GM23338 (cell line): ENCODE data around the gene GLTP. TPM values are rescaled to one million over a fixed set of nuclear protein-coding genes. Genes with fewer than 3 reads are reported as not detected.

Experiments
- ATAC-seq: fragments of 200-7000 bp; cut with Tn5 transposase; 3 replicates; pipeline ENCODE4 v1.9.1; 2020
- DNase-seq: peaks from one replicate; pipeline ENCODE4 v3.0.0-alpha.2; 2015; ENCODE audit warnings: low spot score
- H2AFZ ChIP-seq: fragments of 200-600 bp; sonication (generic); 2 replicates; pipeline ENCODE4 v1.8.0; 2016; ENCODE audit warnings: antibody characterized with exemption, mild to moderate bottlenecking, moderate library complexity
- H3F3A ChIP-seq: fragments of 200-600 bp; sonication (generic); replicated peaks from 2 replicates; pipeline ENCODE4 v1.8.0; 2017; ENCODE audit warnings: antibody characterized with exemption, mixed run types, low read depth
- H3K27ac ChIP-seq: fragments of 200-600 bp; sonication (generic); 2 replicates; pipeline ENCODE4 v1.6.1; 2016; ENCODE audit warnings: low read depth
- H3K27me3 ChIP-seq: fragments of 200-600 bp; sonication (generic); 2 replicates; pipeline ENCODE4 v1.8.0; 2016; ENCODE audit warnings: mild to moderate bottlenecking, mixed run types, moderate library complexity; ENCODE audit not compliant: insufficient read depth
- H3K36me3 ChIP-seq: fragments of 200-600 bp; sonication (generic); 2 replicates; pipeline ENCODE4 v1.8.0; 2016; ENCODE audit warnings: mild to moderate bottlenecking; ENCODE audit not compliant: insufficient read depth
- H3K4me1 ChIP-seq: fragments of 200-600 bp; sonication (generic); 2 replicates; pipeline ENCODE4 v1.8.0; 2016; ENCODE audit warnings: mild to moderate bottlenecking, moderate library complexity; ENCODE audit not compliant: insufficient read depth
- H3K4me2 ChIP-seq: fragments of 200-600 bp; sonication (generic); 2 replicates; pipeline ENCODE4 v1.7.1; 2017; ENCODE audit warnings: mixed run types
- H3K4me3 ChIP-seq: fragments of 200-600 bp; sonication (generic); 2 replicates; pipeline ENCODE4 v1.6.1; 2016; ENCODE audit warnings: mixed run types
- H3K79me2 ChIP-seq: fragments of 200-600 bp; sonication (generic); replicated peaks from 2 replicates; pipeline ENCODE4 v1.8.0; 2017; ENCODE audit warnings: mild to moderate bottlenecking; ENCODE audit not compliant: insufficient read depth
- H3K9me2 ChIP-seq: fragments of 200-600 bp; sonication (generic); 2 replicates; pipeline ENCODE4 v1.8.0; 2017; ENCODE audit not compliant: insufficient read depth
- H4K20me1 ChIP-seq: fragments of 200-600 bp; sonication (generic); replicated peaks from 2 replicates; pipeline ENCODE4 v1.8.0; 2017; ENCODE audit warnings: mild to moderate bottlenecking; ENCODE audit not compliant: insufficient read depth
- H3K27ac Mint-ChIP-seq: 2 replicates; pipeline ENCODE4 v1.8.0; 2020; ENCODE audit warnings: inconsistent platforms, mild to moderate bottlenecking, moderate library complexity, mixed read lengths
- H3K27me3 Mint-ChIP-seq: 3 replicates; pipeline ENCODE4 v1.8.0; 2022; ENCODE audit warnings: low read depth, mild to moderate bottlenecking, moderate library complexity, mixed read lengths, inconsistent platforms; ENCODE audit not compliant: insufficient read depth, poor library complexity
- H3K36me3 Mint-ChIP-seq: 3 replicates; pipeline ENCODE4 v1.8.0; 2021; ENCODE audit warnings: low read depth, mild to moderate bottlenecking, inconsistent platforms, moderate library complexity, mixed read lengths
- H3K4me1 Mint-ChIP-seq: 3 replicates; pipeline ENCODE4 v1.8.0; 2020; ENCODE audit warnings: mild to moderate bottlenecking, inconsistent platforms, mixed read lengths
- H3K4me3 Mint-ChIP-seq: 3 replicates; pipeline ENCODE4 v1.8.0; 2021; ENCODE audit warnings: moderate library complexity, mild to moderate bottlenecking, inconsistent platforms, mixed read lengths
- H3K9me3 Mint-ChIP-seq: 3 replicates; pipeline ENCODE4 v1.8.0; 2020; ENCODE audit warnings: moderate library complexity, mild to moderate bottlenecking, inconsistent platforms, mixed read lengths
- CREB1 ChIP-seq: fragments of 250-450 bp; sonication (Bioruptor Pico); IDR thresholded peaks from 2 replicates; pipeline ENCODE4 v1.5.0; 2020; ENCODE audit warnings: low read depth, mild to moderate bottlenecking, moderate library complexity
- EZH2 ChIP-seq: fragments of 200-600 bp; sonication (generic); IDR thresholded peaks from one replicate; pipeline ENCODE4 v1.8.0; 2017; ENCODE audit warnings: antibody characterized with exemption, mild to moderate bottlenecking, low read depth; ENCODE audit not compliant: unreplicated experiment
- EZH2phosphoT487 ChIP-seq: fragments of 200-600 bp; sonication (generic); IDR thresholded peaks from one replicate; pipeline ENCODE4 v1.8.1; 2018; ENCODE audit warnings: antibody characterized with exemption; ENCODE audit not compliant: unreplicated experiment
- JUNB ChIP-seq: IDR thresholded peaks from one replicate; pipeline ENCODE4 v1.6.1; 2016; ENCODE audit warnings: antibody characterized with exemption; ENCODE audit not compliant: unreplicated experiment
- NANOG ChIP-seq: IDR thresholded peaks from 2 replicates; pipeline ENCODE4 v1.6.1; 2016; ENCODE audit warnings: antibody characterized with exemption, borderline replicate concordance
- POLR2AphosphoS5 ChIP-seq: IDR thresholded peaks from 2 replicates; pipeline ENCODE4 v1.6.1; 2016; ENCODE audit warnings: antibody characterized with exemption, low read depth
- REST ChIP-seq: IDR thresholded peaks from one replicate; pipeline ENCODE4 v1.6.1; 2018; ENCODE audit warnings: antibody characterized with exemption; ENCODE audit not compliant: unreplicated experiment
- STAT1 ChIP-seq: IDR thresholded peaks from one replicate; pipeline ENCODE4 v1.6.1; 2016; ENCODE audit warnings: antibody characterized with exemption; ENCODE audit not compliant: unreplicated experiment
- ZNF114 ChIP-seq: fragments of 250-450 bp; sonication (Bioruptor Pico); IDR thresholded peaks from 2 replicates; pipeline ENCODE4 v1.5.0; 2020; ENCODE audit warnings: mild to moderate bottlenecking, moderate library complexity
- ZNF331 ChIP-seq: fragments of 250-450 bp; sonication (Bioruptor Pico); IDR thresholded peaks from 2 replicates; pipeline ENCODE4 v1.5.0; 2020; ENCODE audit warnings: low read depth, mild to moderate bottlenecking, moderate library complexity
- polyA plus RNA-seq: library from polyadenylated mRNA; unstranded; fragments of >200 nt; fragmentation: Nextera tagmentation; extraction: Ambion mirVana; gene quantifications from 2 replicates; pipeline ENCODE4 v1.2.1, GENCODE V29; 2016
- total RNA-seq: library from RNA; depleted of rRNA; stranded (reverse); fragments of >200 nt; shearing (Covaris generic); gene quantifications from 2 replicates; pipeline ENCODE4 v1.2.3, GENCODE V29; 2014
- TF ChIP-seq, protein P1 (sequence below): fragments of 250-450 bp; sonication (Bioruptor Pico); IDR thresholded peaks from 2 replicates; pipeline ENCODE4 v1.5.0; 2020; ENCODE audit warnings: mild to moderate bottlenecking, moderate library complexity
- TF ChIP-seq, protein P2 (sequence below), 2 experiments: fragments of 200-600 bp in 1 of 2; sonication (generic) in 1 of 2; conservative IDR thresholded peaks; 2 replicates each; pipeline versions ENCODE4 v1.5.1 to v1.6.1; 2016 to 2017; ENCODE audit warnings: antibody characterized with exemption in 2 of 2, low read depth in 2 of 2, mild to moderate bottlenecking in 2 of 2, moderate library complexity in 1 of 2
- TF ChIP-seq, protein P3 (sequence below): IDR thresholded peaks from 2 replicates; pipeline ENCODE4 v1.6.1; 2016; ENCODE audit warnings: antibody characterized with exemption

GLTP gene
- total and polyA plus RNA-seq, 2 experiments from 2014 or later, result 26.5 to 30.2 TPM

DNA sequence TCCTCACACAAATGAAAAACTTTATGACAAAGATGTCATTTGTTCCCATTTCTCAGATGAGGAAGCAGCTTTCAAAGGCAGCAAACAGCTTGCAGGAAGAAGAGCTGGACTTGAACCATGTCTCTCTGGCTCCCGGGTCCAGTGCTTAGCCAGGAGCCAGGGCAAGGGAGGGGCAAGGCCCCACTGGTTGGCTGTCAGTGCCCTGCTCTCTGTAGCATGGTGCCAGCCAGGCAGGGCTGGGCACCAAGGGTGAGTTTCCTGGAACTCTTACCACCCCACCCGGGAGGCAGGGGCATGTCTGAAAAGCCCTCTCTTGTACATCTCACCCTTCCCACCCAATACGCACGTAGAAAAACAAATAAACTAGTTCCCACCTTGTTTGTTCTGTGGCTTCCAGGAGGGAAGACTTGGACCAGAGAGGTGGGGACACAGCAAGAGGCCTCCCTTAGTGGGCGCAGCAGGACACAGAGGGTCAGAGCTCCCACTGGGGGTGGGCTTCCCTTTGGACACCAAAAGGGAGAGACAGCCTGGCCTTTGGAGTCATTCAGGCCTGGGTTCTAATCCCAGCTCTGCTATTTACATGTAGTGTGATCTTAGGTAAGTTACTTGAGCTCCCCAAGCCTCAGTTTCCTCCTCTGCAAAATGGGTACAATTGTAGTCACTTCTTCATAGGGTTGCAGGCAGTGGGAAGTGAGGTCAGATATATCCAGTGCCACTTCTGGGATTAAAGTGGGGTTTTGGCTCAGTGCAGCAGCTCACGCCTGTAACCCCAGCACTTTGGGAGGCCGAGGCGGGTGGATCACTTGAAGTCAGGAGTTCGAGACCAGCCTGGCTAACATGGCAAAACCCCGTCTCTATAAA lies 64.4 kb downstream of the GLTP start:
- Mint-ChIP-seq H3K4me3 (no peak overlapping the region), H3K36me3 (no peaks in the 10 kb centered on the region), H3K27me3 (no peaks in the 10 kb centered on the region), H3K9me3 (no peaks in the 10 kb centered on the region), H3K4me1 (no peaks in the 10 kb centered on the region), H3K27ac (no peak overlapping the region)
- no peaks in the 10 kb centered on the region for H3F3A ChIP-seq
- H3K4me2 ChIP-seq, result no peak overlapping the region
- no peaks in the 10 kb centered on the region for H3K36me3 ChIP-seq
- no peaks in the 10 kb centered on the region for H4K20me1 ChIP-seq
- no peaks in the 10 kb centered on the region for H3K27me3 ChIP-seq
- no peak overlapping the region for H3K4me3 ChIP-seq
- H3K9me2 ChIP-seq, result 0 out of 2 replicates have a peak, but pooled peaks cover 7% of the 10 kb centered on the region
- no peak overlapping the region for H3K27ac ChIP-seq
- ATAC-seq, result no peak
- no peaks in the 10 kb centered on the region for H3K79me2 ChIP-seq
- no peak for DNase-seq
- H3K4me1 ChIP-seq, result no peaks in the 10 kb centered on the region
- no peak overlapping the region for H2AFZ ChIP-seq
- no peak for TF ChIP-seq NANOG
- no peak for TF ChIP-seq STAT1
- TF ChIP-seq CREB1 (CRISPR knock-in tag), result no peak
- TF ChIP-seq, protein P1, sequence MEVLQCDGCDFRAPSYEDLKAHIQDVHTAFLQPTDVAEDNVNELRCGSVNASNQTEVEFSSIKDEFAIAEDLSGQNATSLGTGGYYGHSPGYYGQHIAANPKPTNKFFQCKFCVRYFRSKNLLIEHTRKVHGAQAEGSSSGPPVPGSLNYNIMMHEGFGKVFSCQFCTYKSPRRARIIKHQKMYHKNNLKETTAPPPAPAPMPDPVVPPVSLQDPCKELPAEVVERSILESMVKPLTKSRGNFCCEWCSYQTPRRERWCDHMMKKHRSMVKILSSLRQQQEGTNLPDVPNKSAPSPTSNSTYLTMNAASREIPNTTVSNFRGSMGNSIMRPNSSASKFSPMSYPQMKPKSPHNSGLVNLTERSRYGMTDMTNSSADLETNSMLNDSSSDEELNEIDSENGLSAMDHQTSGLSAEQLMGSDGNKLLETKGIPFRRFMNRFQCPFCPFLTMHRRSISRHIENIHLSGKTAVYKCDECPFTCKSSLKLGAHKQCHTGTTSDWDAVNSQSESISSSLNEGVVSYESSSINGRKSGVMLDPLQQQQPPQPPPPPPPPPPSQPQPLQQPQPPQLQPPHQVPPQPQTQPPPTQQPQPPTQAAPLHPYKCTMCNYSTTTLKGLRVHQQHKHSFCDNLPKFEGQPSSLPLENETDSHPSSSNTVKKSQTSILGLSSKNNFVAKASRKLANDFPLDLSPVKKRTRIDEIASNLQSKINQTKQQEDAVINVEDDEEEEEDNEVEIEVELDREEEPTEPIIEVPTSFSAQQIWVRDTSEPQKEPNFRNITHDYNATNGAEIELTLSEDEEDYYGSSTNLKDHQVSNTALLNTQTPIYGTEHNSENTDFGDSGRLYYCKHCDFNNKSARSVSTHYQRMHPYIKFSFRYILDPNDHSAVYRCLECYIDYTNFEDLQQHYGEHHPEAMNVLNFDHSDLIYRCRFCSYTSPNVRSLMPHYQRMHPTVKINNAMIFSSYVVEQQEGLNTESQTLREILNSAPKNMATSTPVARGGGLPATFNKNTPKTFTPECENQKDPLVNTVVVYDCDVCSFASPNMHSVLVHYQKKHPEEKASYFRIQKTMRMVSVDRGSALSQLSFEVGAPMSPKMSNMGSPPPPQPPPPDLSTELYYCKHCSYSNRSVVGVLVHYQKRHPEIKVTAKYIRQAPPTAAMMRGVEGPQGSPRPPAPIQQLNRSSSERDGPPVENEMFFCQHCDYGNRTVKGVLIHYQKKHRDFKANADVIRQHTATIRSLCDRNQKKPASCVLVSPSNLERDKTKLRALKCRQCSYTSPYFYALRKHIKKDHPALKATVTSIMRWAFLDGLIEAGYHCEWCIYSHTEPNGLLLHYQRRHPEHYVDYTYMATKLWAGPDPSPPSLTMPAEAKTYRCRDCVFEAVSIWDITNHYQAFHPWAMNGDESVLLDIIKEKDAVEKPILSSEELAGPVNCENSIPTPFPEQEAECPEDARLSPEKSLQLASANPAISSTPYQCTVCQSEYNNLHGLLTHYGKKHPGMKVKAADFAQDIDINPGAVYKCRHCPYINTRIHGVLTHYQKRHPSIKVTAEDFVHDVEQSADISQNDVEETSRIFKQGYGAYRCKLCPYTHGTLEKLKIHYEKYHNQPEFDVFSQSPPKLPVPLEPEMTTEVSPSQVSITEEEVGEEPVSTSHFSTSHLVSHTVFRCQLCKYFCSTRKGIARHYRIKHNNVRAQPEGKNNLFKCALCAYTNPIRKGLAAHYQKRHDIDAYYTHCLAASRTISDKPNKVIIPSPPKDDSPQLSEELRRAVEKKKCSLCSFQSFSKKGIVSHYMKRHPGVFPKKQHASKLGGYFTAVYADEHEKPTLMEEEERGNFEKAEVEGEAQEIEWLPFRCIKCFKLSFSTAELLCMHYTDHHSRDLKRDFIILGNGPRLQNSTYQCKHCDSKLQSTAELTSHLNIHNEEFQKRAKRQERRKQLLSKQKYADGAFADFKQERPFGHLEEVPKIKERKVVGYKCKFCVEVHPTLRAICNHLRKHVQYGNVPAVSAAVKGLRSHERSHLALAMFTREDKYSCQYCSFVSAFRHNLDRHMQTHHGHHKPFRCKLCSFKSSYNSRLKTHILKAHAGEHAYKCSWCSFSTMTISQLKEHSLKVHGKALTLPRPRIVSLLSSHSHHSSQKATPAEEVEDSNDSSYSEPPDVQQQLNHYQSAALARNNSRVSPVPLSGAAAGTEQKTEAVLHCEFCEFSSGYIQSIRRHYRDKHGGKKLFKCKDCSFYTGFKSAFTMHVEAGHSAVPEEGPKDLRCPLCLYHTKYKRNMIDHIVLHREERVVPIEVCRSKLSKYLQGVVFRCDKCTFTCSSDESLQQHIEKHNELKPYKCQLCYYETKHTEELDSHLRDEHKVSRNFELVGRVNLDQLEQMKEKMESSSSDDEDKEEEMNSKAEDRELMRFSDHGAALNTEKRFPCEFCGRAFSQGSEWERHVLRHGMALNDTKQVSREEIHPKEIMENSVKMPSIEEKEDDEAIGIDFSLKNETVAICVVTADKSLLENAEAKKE (CRISPR knock-in tag), result no peak
- TF ChIP-seq POLR2AphosphoS5, result no peak
- TF ChIP-seq EZH2phosphoT487, result no peak
- TF ChIP-seq REST, result no peak
- TF ChIP-seq, protein P2, sequence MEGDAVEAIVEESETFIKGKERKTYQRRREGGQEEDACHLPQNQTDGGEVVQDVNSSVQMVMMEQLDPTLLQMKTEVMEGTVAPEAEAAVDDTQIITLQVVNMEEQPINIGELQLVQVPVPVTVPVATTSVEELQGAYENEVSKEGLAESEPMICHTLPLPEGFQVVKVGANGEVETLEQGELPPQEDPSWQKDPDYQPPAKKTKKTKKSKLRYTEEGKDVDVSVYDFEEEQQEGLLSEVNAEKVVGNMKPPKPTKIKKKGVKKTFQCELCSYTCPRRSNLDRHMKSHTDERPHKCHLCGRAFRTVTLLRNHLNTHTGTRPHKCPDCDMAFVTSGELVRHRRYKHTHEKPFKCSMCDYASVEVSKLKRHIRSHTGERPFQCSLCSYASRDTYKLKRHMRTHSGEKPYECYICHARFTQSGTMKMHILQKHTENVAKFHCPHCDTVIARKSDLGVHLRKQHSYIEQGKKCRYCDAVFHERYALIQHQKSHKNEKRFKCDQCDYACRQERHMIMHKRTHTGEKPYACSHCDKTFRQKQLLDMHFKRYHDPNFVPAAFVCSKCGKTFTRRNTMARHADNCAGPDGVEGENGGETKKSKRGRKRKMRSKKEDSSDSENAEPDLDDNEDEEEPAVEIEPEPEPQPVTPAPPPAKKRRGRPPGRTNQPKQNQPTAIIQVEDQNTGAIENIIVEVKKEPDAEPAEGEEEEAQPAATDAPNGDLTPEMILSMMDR (conservative IDR thresholded peaks at IDR 0.05; ENCODE audit: low read depth in 2 of 2), result no peak
- no peak for TF ChIP-seq EZH2
- TF ChIP-seq ZNF114, result no peak
- TF ChIP-seq JUNB, result no peak
- TF ChIP-seq ZNF331 (CRISPR knock-in tag), result no peak
- TF ChIP-seq, protein P3, sequence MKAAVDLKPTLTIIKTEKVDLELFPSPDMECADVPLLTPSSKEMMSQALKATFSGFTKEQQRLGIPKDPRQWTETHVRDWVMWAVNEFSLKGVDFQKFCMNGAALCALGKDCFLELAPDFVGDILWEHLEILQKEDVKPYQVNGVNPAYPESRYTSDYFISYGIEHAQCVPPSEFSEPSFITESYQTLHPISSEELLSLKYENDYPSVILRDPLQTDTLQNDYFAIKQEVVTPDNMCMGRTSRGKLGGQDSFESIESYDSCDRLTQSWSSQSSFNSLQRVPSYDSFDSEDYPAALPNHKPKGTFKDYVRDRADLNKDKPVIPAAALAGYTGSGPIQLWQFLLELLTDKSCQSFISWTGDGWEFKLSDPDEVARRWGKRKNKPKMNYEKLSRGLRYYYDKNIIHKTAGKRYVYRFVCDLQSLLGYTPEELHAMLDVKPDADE, result no peak
